K562 (cell line): Measurements from ENCODE around the gene UPK2.

Experiments used
- CHCHD3 ChIP-seq: fragments of 250-450 bp; sonication (Bioruptor Pico); IDR thresholded peaks from 2 replicates; pipeline ENCODE4 v2.1.2; 2022; ENCODE audit warnings: mild to moderate bottlenecking
- FOXA1 ChIP-seq: fragments of 450-650 bp; IDR thresholded peaks from 2 replicates; pipeline ENCODE4 v1.6.1; 2016; ENCODE audit warnings: mild to moderate bottlenecking, borderline replicate concordance
- MTA2 ChIP-seq: fragments of 450-650 bp; IDR thresholded peaks from 2 replicates; pipeline ENCODE4 v1.6.1; 2016; ENCODE audit warnings: low read depth
- POLR2AphosphoS5 ChIP-seq: IDR thresholded peaks from 2 replicates; pipeline ENCODE4 v1.6.1; 2011; ENCODE audit warnings: mild to moderate bottlenecking, low read depth, low read length, moderate library complexity; ENCODE audit not compliant: control insufficient read depth, insufficient read depth
- RBM34 ChIP-seq: fragments of 200-400 bp; formaldehyde crosslinking; IDR thresholded peaks from 2 replicates; pipeline ENCODE4 v1.6.1; 2018; ENCODE audit warnings: low read length, borderline replicate concordance; ENCODE audit not compliant: insufficient read depth
- RFX5 ChIP-seq: IDR thresholded peaks from 2 replicates; pipeline ENCODE4 v1.6.1; 2011; ENCODE audit warnings: low read depth, mild to moderate bottlenecking, improper control_type of control experiment, low read length
- SRF ChIP-seq, 2 experiments: fragments of 250-450, 450-650 bp in 1 of 2; sonication (Bioruptor Pico) in 1 of 2; sonication (generic) in 1 of 2; formaldehyde crosslinking; IDR thresholded peaks; 2 replicates each; pipeline versions ENCODE4 v1.5.0 to v1.5.1; 2020 to 2022; ENCODE audit warnings: mild to moderate bottlenecking in 1 of 2, missing genetic modification reagents in 1 of 2
- ZNF384 ChIP-seq: IDR thresholded peaks from 2 replicates; pipeline ENCODE4 v1.6.1; 2012; ENCODE audit warnings: low read depth, low read length, improper control_type of control experiment
- ZNF830 ChIP-seq: fragments of 250-450 bp; sonication (Bioruptor Pico); IDR thresholded peaks from 2 replicates; pipeline ENCODE4 v1.5.0; 2021; ENCODE audit warnings: mild to moderate bottlenecking
- TF ChIP-seq, protein P1 (sequence below), 3 experiments: IDR thresholded peaks in 2 of 3; conservative IDR thresholded peaks in 1 of 3; 2 replicates each; pipeline ENCODE4 v1.5.1; 2011 to 2012; ENCODE audit warnings: low read length in 3 of 3, mild to moderate bottlenecking in 3 of 3, control low read depth in 2 of 3, improper control_type of control experiment in 1 of 3, inconsistent platforms in 1 of 3, low read depth in 1 of 3, mixed read lengths in 1 of 3, moderate library complexity in 1 of 3; ENCODE audit not compliant: insufficient read depth in 2 of 3
- TF ChIP-seq, protein P2 (sequence below): sonication (generic); formaldehyde crosslinking; IDR thresholded peaks from 2 replicates; pipeline ENCODE4 v1.9.0; 2022; ENCODE audit warnings: mild to moderate bottlenecking, missing genetic modification reagents
- TF ChIP-seq, protein P3 (sequence below): fragments of 250-450 bp; sonication (Bioruptor Pico); IDR thresholded peaks from 2 replicates; pipeline ENCODE4 v1.8.0; 2021; ENCODE audit warnings: borderline replicate concordance, mild to moderate bottlenecking, moderate library complexity; ENCODE audit not compliant: poor library complexity, severe bottlenecking
- TF ChIP-seq, protein P4 (sequence below): fragments of 450-650 bp; IDR thresholded peaks from 2 replicates; pipeline ENCODE4 v1.6.1; 2016; ENCODE audit warnings: missing biosample characterization, missing genetic modification characterization

DNA sequence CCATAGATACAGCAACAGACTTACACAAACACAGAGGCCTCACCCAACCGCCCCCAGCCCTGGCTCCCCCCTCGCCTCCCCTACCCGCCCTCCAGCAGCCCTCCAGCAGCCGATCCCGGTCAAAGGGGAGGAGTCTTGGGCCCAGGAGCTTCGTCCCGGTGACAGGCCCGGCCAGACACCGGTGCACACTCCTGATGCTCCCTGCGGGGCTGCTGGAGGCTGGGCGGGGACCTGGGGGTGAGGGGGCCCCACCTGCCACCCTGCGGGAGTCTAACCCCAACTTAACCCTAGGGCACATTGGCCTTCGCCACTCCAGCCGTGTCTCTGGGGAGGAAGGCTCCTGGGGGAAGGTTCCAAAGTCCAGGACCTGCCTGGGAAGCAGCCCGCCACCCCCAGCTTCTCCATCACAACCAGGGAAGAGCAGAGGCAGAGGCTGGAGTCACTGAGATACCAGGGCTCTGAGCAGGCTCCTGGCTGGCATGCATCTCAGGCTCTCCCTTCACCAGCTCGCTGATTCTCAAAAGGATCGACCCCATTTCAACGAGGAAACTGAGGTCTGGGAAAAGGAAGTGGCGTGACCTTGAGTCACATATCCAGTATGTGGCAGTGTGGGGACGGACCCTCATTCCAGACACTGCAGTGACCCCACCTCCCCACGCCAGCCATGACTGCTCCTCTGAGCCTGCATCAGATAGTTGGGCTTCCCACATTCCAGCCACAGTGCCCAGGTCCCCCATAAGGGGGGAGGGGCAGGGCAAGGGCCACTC, 44.8 kb upstream of the UPK2 start:
- TF ChIP-seq, protein P1, sequence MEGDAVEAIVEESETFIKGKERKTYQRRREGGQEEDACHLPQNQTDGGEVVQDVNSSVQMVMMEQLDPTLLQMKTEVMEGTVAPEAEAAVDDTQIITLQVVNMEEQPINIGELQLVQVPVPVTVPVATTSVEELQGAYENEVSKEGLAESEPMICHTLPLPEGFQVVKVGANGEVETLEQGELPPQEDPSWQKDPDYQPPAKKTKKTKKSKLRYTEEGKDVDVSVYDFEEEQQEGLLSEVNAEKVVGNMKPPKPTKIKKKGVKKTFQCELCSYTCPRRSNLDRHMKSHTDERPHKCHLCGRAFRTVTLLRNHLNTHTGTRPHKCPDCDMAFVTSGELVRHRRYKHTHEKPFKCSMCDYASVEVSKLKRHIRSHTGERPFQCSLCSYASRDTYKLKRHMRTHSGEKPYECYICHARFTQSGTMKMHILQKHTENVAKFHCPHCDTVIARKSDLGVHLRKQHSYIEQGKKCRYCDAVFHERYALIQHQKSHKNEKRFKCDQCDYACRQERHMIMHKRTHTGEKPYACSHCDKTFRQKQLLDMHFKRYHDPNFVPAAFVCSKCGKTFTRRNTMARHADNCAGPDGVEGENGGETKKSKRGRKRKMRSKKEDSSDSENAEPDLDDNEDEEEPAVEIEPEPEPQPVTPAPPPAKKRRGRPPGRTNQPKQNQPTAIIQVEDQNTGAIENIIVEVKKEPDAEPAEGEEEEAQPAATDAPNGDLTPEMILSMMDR (IDR thresholded peaks at IDR 0.05 in 2 of 3, conservative IDR thresholded peaks at IDR 0.05 in 1 of 3; ENCODE audit: insufficient read depth in 2 of 3, low read depth in 1 of 3, low read length in 3 of 3), result no peak
- TF ChIP-seq POLR2AphosphoS5 (no peak), ZNF384 (no peak), ZNF830 (CRISPR knock-in tag) (no peak), MTA2 (no peak), CHCHD3 (no peak), FOXA1 (no peak), RFX5 (no peak), RBM34 (no peak), SRF (CRISPR knock-in tag; IDR thresholded peaks at IDR 0.05) (no peak)
- TF ChIP-seq, protein P2, sequence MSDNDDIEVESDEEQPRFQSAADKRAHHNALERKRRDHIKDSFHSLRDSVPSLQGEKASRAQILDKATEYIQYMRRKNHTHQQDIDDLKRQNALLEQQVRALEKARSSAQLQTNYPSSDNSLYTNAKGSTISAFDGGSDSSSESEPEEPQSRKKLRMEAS, result 0 out of 2 replicates have a peak, but pooled peaks have one; percentile 2
- TF ChIP-seq, protein P3, sequence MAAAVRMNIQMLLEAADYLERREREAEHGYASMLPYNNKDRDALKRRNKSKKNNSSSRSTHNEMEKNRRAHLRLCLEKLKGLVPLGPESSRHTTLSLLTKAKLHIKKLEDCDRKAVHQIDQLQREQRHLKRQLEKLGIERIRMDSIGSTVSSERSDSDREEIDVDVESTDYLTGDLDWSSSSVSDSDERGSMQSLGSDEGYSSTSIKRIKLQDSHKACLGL (CRISPR knock-in tag), result no peak
- TF ChIP-seq, protein P4, sequence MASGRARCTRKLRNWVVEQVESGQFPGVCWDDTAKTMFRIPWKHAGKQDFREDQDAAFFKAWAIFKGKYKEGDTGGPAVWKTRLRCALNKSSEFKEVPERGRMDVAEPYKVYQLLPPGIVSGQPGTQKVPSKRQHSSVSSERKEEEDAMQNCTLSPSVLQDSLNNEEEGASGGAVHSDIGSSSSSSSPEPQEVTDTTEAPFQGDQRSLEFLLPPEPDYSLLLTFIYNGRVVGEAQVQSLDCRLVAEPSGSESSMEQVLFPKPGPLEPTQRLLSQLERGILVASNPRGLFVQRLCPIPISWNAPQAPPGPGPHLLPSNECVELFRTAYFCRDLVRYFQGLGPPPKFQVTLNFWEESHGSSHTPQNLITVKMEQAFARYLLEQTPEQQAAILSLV (tag), result no peak
